Ascending aorta (tissue), 2 donors: Measurements from ENCODE around the gene NLRP6. TPM values are rescaled to one million over a fixed set of nuclear protein-coding genes. Genes with fewer than 3 reads are reported as not detected.
"Not testable (repeated sequence)": the region's sequence is repeated elsewhere in the genome, so short reads cannot be mapped to it uniquely, and the experiment has no call there.

Experiments
- DNase-seq, 2 donors: peaks; one replicate each; pipeline ENCODE4 v3.0.0-alpha.2; 2019; ENCODE audit warnings: low spot score in 2 of 2
- H3K27ac ChIP-seq, 2 donors: fragments of 200-600 bp; sonication (generic); one replicate each; pipeline ENCODE4 v1.5.1; 2016 to 2017; ENCODE audit warnings: mild to moderate bottlenecking in 1 of 2
- H3K27me3 ChIP-seq: fragments of 200-600 bp; sonication (generic); one replicate; pipeline ENCODE4 v1.5.1; 2017
- H3K36me3 ChIP-seq, 2 donors: fragments of 200-600 bp; sonication (generic); one replicate each; pipeline ENCODE4 v1.5.1; 2016
- H3K4me1 ChIP-seq, 2 donors: fragments of 200-600 bp; sonication (generic); one replicate each; pipeline ENCODE4 v1.5.1; 2016 to 2017; ENCODE audit warnings: mild to moderate bottlenecking in 1 of 2
- H3K4me3 ChIP-seq, 2 donors: fragments of 200-600 bp; sonication (generic); one replicate each; pipeline ENCODE4 v1.5.1; 2016 to 2017; ENCODE audit warnings: mild to moderate bottlenecking in 1 of 2
- H3K9me3 ChIP-seq, 2 donors: fragments of 200-600 bp; sonication (generic); one replicate each; pipeline ENCODE4 v1.5.1; 2016
- CTCF ChIP-seq, 3 experiments: fragments of 200-600 bp in 2 of 3; fragments of 450-650 bp in 1 of 3; sonication (generic) in 2 of 3; IDR thresholded peaks; one replicate each; pipeline ENCODE4 v1.5.1; 2016 to 2019; ENCODE audit warnings: antibody characterized with exemption in 3 of 3, mild to moderate bottlenecking in 1 of 3, moderate library complexity in 1 of 3
- intact Hi-C: fragments of 100-400 bp; cut with DNase I; formaldehyde crosslinking; loops from one replicate; pipeline ENCODE4 v1.15.1; 2023
- total RNA-seq: library from RNA; depleted of rRNA; stranded (reverse); fragments of >200 nt; gene quantifications from one replicate; pipeline ENCODE4 v1.1.0, GENCODE V29; 2016

The NLRP6 gene
- total RNA-seq, 1 donor from 2014 or later: not detected

- H3K27ac ChIP-seq: peak within 1 kb of the TSS; percentile 98
- no peaks in the 10 kb centered on the region for H3K9me3 ChIP-seq
- DNase-seq: peak; percentile 43 to 90
- H3K4me1 ChIP-seq: peaks cover 8 to 15% of the 10 kb centered on the region in 2 donors
- peak within 1 kb of the TSS; percentile 96 to 99 for H3K4me3 ChIP-seq
- TF ChIP-seq CTCF (IDR thresholded peaks at IDR 0.05): peak in 2 of 3 experiments; percentile 20 to 46
- H3K36me3 ChIP-seq: peaks cover 6 to 12% of the 10 kb centered on the region in 2 donors
- intact Hi-C loops: loop anchor here (1.0 to 5.0 kb wide), 7 partner anchors 29 to 341 kb away; partner anchors contain the start of genes BET1L, IFITM2, PGGHG and PHRF1
- no peaks in the 10 kb centered on the region for H3K27me3 ChIP-seq
Observed at GRCh38 chr11:235997-236773, 42.0 kb upstream of the NLRP6 start, which contains the start of gene SIRT3. SIRT3 (minus strand) TSS chr11:236342; CDS start chr11:236328, 14 bp downstream.

GRCh38 chr11:236774-237767 is 41.1 kb upstream of the NLRP6 start, which contains the start of gene PSMD13:
PSMD13 (plus strand) TSS chr11:236976; CDS start chr11:237050, 74 bp downstream.
- intact Hi-C loops: loop anchor here (1.0 to 5.0 kb wide), 7 partner anchors 30 to 340 kb away; partner anchors contain the start of genes BET1L, IFITM2, PGGHG and PHRF1
- peaks cover 8 to 15% of the 10 kb centered on the region in 2 donors for H3K4me1 ChIP-seq
- no peaks in the 10 kb centered on the region for H3K27me3 ChIP-seq

GRCh38 chr11:238346-238745 is 39.9 kb upstream of the NLRP6 start:
- Histone ChIP-seq H3K4me1 (peaks cover 8 to 15% of the 10 kb centered on the region in 2 donors), H3K4me3 (peak overlapping the region in 1 of 2 donors; percentile 99), H3K36me3 (peaks cover 19 to 21% of the 10 kb centered on the region in 2 donors)
- not testable (repeated sequence) for H3K27me3 ChIP-seq, H3K9me3 ChIP-seq, H3K27ac ChIP-seq, DNase-seq
- intact Hi-C loops: loop anchor here (5.0 kb wide), 2 partner anchors 69 to 339 kb away; partner anchors contain the start of genes IFITM2 and PHRF1

More at GRCh38 chr11:236774-237767, 41.1 kb upstream of the NLRP6 start, which contains the start of gene PSMD13:
- H3K27ac ChIP-seq: peak within 1 kb of the TSS; percentile 98
- TF ChIP-seq CTCF (IDR thresholded peaks at IDR 0.05): no peak
- H3K9me3 ChIP-seq: no peaks in the 10 kb centered on the region
- H3K4me3 ChIP-seq: peak within 1 kb of the TSS; percentile 96 to 99
- DNase-seq: peak; percentile 32 to 92
- H3K36me3 ChIP-seq: peaks cover 13 to 17% of the 10 kb centered on the region in 2 donors

- intact Hi-C loops: no loop called here
- Histone ChIP-seq H3K36me3 (peaks cover 38 to 39% of the 10 kb centered on the region in 2 donors), H3K4me3 (no peak overlapping the region), H3K4me1 (peaks cover 3 to 9% of the 10 kb centered on the region in 2 donors), H3K27me3 (no peaks in the 10 kb centered on the region), H3K9me3 (no peaks in the 10 kb centered on the region), H3K27ac (no peak overlapping the region)
- TF ChIP-seq CTCF (IDR thresholded peaks at IDR 0.05): no peak
- DNase-seq: no peak
Observed at GRCh38 chr11:240315-240714, 37.9 kb upstream of the NLRP6 start.

- Histone ChIP-seq H3K27me3 (no peaks in the 10 kb centered on the region), H3K4me3 (no peak overlapping the region), H3K36me3 (peaks cover 46 to 51% of the 10 kb centered on the region in 2 donors), H3K27ac (no peak overlapping the region), H3K4me1 (peaks cover 3 to 8% of the 10 kb centered on the region in 2 donors), H3K9me3 (no peaks in the 10 kb centered on the region)
- DNase-seq: no peak
- no peak for TF ChIP-seq CTCF (IDR thresholded peaks at IDR 0.05)
- intact Hi-C loops: no loop called here
Observed at GRCh38 chr11:241634-242033, 36.6 kb upstream of the NLRP6 start.
